Keratinocyte (primary cell): ENCODE measurements around the gene BIN2.

Experiments used
- EZH2 ChIP-seq: IDR thresholded peaks from one replicate; pipeline ENCODE4 v1.6.1; 2012; ENCODE audit warnings: inconsistent platforms, mild to moderate bottlenecking, low read length, moderate library complexity
- TF ChIP-seq, protein P1 (sequence below), 3 experiments: IDR thresholded peaks in 1 of 3; conservative IDR thresholded peaks in 1 of 3; optimal IDR thresholded peaks in 1 of 3; 2 replicates in 2 of 3; 3 replicates in 1 of 3; pipeline versions ENCODE3 to v1.5.1; 2011; ENCODE audit warnings: low read length in 3 of 3, mild to moderate bottlenecking in 3 of 3, moderate library complexity in 2 of 3, control low read depth in 1 of 3, inconsistent platforms in 1 of 3; ENCODE audit not compliant: insufficient read depth in 2 of 3; ENCODE audit errors: extremely low read depth in 1 of 3

DNA sequence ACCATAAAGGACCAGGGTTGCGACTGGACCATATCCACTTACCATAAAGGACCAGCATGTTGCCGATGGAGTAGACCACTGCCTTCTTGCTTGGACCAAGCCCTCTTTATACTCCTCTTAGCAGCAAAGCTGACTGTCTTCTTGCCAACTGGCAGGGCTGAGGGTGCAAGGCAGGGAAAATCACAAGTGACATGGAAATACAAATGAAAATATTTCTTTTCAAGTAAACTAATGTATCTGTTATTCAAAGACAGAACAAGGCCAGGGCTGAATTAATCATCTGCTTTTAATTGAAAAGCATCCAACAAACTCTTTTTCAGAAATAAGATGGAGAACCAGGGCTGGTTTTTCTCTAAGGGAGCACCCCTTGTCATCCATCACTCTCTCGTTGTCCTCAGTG is 22.6 kb upstream of the BIN2 start, which contains the start of gene CELA1:
- TF ChIP-seq, protein P1, sequence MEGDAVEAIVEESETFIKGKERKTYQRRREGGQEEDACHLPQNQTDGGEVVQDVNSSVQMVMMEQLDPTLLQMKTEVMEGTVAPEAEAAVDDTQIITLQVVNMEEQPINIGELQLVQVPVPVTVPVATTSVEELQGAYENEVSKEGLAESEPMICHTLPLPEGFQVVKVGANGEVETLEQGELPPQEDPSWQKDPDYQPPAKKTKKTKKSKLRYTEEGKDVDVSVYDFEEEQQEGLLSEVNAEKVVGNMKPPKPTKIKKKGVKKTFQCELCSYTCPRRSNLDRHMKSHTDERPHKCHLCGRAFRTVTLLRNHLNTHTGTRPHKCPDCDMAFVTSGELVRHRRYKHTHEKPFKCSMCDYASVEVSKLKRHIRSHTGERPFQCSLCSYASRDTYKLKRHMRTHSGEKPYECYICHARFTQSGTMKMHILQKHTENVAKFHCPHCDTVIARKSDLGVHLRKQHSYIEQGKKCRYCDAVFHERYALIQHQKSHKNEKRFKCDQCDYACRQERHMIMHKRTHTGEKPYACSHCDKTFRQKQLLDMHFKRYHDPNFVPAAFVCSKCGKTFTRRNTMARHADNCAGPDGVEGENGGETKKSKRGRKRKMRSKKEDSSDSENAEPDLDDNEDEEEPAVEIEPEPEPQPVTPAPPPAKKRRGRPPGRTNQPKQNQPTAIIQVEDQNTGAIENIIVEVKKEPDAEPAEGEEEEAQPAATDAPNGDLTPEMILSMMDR (optimal IDR thresholded peaks at IDR 0.05 in 1 of 3, IDR thresholded peaks at IDR 0.05 in 1 of 3, conservative IDR thresholded peaks at IDR 0.05 in 1 of 3; ENCODE audit: extremely low read depth in 1 of 3, insufficient read depth in 2 of 3, low read length in 3 of 3) = no peak
- TF ChIP-seq EZH2 = no peak
